ENCODE data around the gene GP5.

- TF ChIP-seq CTCF (IDR thresholded peaks at IDR 0.05) (no peak), POLR2A (IDR thresholded peaks at IDR 0.05) (no peak)
Measured at GRCh38 chr3:194355379-194355778, 43.7 kb downstream of the GP5 start.

Measured in body of pancreas (tissue), 4 donors.